ENCODE data around the gene LRTM2.

Gene LRTM2

DNA sequence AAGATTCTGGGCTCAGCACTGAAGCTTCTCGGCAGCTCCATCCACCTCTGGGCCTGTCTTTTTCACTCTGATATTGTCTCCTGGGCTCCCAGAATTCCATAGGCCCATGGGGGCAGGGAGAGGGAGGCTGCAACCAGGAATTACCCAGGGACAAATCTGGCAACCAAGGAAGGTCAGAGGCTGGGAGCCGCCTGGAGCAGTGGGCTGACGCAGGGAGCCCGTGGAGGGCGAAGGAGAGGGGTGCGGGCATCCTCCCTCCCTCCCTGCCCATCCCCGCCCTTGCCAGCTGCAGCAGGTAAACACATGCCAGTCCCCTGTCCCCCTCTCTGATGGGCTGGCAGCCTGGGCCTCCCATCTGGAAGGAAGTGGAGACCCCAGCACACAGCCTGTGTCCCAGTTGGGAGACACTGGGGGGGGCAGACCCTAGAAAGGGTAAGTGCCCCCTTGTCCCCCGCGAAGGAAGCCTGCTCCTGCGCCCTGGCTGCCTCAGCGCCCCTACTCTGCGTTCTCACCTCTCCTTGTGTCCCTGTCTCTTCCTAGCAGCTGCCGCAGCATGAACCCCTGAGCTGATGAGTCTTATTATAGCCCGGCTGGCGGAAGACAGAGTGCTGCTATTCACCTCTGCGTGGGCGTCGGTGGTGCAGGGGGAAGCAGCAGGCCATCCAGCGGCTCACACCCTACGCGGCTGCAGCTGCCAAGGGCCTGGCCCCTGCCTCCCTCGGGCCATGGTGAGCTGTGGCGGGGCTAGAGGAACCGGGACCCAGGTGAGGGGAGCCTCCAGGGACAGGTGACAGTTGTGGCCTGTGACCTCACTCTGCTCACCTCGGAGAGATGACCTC, 6.7 kb downstream of the LRTM2 start:
- Histone ChIP-seq H3K9ac (ENCODE audit: low read length) (no peak overlapping the region), H3K27me3 (ENCODE audit: control insufficient read depth in 1 of 2, insufficient read depth in 2 of 2, low read length in 2 of 2) (peaks cover 12 to 26% of the 10 kb centered on the region in 2 donors), H3K36me3 (ENCODE audit: insufficient read depth, low read length) (no peaks in the 10 kb centered on the region), H3K4me3 (ENCODE audit: low read depth in 1 of 2, low read length in 2 of 2) (no peak overlapping the region), H3K4me1 (ENCODE audit: insufficient read depth, low read length) (no peaks in the 10 kb centered on the region), H3K9me3 (ENCODE audit: low read length) (no peaks in the 10 kb centered on the region), H3K27ac (ENCODE audit: low read depth, low read length) (no peak overlapping the region)

DNA sequence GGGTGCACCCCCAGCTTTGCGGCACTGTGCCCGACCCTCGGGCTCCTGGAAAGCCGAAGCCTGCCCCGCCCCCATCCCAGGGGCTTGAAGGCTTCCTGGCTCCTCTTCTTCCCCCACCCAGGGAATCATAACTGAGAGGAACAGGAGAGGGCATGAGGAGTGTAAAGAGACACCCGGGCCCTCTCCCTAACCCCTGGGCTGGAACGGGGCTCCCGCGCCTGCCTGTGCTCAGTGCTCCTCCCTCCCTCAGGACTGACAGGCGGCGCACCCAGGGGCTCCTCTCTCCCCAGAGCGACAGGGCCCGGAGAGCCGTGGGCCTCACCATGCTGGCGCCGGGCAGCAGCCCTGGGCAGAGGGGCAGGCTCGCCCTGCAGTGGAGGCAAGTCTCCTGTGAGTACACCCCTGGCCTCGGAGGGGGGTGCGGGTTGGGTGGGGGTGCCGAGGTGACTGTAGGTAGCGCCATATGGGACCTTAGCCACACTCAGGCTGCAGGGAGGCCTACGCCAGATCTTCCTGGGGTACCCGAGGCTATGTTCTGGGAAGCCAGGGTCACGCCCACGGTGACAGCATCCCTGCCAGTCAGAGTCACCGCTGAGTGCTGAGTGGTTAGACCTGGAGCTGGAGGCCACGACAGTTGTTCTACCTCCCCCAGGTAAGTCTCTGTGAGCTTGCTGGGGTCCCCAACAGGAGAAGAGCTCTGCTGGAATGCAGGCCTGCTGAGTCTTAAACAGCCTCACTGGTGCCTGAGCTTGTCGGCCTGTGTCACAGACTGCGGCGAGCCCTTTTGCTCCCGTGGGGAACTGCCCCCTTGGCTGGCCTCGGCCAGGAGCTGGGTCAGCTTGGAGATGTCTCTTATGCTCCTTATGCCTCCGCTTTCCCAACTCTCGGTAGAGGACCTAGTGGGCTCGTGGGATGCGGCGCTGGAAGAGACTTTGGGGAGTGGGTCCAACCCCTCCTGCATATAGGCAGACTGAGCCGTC, 7.8 kb downstream of the LRTM2 start:
- Histone ChIP-seq H3K27ac (ENCODE audit: low read depth, low read length) (no peak overlapping the region), H3K27me3 (ENCODE audit: control insufficient read depth in 1 of 2, insufficient read depth in 2 of 2, low read length in 2 of 2) (peaks cover 12 to 16% of the 10 kb centered on the region in 2 donors)

DNA sequence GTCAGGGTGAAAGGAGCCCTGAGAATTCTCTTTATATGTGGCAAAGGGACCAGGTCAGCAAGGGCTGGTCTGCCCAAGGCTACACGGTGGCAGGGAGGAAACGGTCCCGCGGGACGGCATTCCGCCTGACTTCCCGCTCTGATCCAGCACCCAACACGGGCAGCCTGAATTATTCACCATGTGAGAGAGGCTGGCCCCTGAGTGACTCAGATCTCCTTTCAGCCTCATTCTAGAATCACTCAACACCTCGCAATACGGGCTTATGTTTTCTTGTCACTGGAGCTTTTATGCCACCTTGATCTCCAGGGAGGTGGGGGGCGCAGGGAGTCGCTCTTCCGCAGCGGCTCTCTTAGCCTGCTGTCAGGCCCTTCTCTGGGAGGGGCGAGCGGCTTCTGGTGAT, 8.5 kb downstream of the LRTM2 start:
- Histone ChIP-seq H3K9me3 (ENCODE audit: low read length) (no peaks in the 10 kb centered on the region), H3K27me3 (ENCODE audit: control insufficient read depth in 1 of 2, insufficient read depth in 2 of 2, low read length in 2 of 2) (peaks cover 8 to 12% of the 10 kb centered on the region in 2 donors), H3K4me3 (ENCODE audit: low read depth in 1 of 2, low read length in 2 of 2) (no peak overlapping the region), H3K36me3 (ENCODE audit: insufficient read depth, low read length) (no peaks in the 10 kb centered on the region), H3K4me1 (ENCODE audit: insufficient read depth, low read length) (no peaks in the 10 kb centered on the region), H3K9ac (ENCODE audit: low read length) (no peak overlapping the region), H3K27ac (ENCODE audit: low read depth, low read length) (no peak overlapping the region)

More for the DNA sequence above, 7.8 kb downstream of the LRTM2 start:
- Histone ChIP-seq H3K9ac (ENCODE audit: low read length) (no peak overlapping the region), H3K4me1 (ENCODE audit: insufficient read depth, low read length) (no peaks in the 10 kb centered on the region), H3K9me3 (ENCODE audit: low read length) (no peaks in the 10 kb centered on the region), H3K36me3 (ENCODE audit: insufficient read depth, low read length) (no peaks in the 10 kb centered on the region), H3K4me3 (ENCODE audit: low read depth in 1 of 2, low read length in 2 of 2) (no peak overlapping the region)

DNA sequence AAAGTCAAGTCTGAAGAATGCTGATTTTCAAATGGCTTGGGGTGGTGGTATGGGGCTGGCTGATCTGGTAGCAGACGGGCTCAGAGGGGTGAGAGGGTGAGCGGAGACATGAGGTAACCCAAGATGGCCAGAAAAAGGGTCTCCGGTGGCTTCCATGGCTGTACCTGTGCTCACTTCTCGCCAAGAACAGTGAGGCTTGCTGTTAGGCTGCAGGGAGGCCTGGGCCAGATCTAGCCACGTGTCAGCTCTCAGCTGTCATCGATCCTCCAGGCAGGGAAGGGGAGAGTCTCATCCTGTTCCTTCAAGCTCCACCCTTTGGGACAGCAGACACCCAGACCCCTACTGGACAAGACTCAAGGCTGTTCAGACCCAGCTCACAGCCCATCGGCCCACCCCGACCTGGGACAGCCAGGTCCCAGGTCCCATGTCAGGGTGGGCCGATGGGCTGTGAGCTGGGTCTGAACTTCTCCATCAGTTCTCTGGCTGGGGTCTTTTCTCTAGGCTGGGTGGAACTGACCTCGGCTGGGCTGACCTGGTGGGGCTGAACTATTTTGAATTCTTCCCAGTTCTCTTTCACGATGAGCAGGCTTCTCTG, 9.0 kb downstream of the LRTM2 start:
- peaks cover 3 to 12% of the 10 kb centered on the region in 2 donors for H3K27me3 ChIP-seq (ENCODE audit: control insufficient read depth in 1 of 2, insufficient read depth in 2 of 2, low read length in 2 of 2)

DNA sequence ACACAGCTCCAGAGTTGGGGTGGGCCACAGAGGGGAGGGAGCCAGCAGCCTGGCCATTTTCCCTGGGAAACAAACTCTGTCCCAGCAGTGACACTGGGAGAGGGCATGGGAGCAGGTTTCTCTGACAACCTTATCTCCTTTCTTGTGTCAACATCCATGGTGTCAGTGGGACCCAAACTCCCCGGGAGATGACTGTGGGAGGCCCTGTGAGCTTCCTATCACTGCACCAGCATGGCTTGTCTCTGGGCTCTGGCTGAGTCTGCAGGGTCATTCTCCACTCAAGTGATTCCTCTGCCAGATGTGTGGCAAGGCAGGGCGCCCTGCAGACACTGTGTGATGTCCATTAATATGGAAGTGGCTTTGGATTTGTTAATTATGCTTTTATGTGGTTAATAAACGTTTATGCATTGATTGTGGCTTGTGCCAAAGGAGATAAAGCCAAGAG, 10.1 kb downstream of the LRTM2 start:
- H3K9ac ChIP-seq (ENCODE audit: low read length) = no peak overlapping the region
- no peaks in the 10 kb centered on the region for H3K36me3 ChIP-seq (ENCODE audit: insufficient read depth, low read length)
- no peak overlapping the region for H3K27ac ChIP-seq (ENCODE audit: low read depth, low read length)
- no peaks in the 10 kb centered on the region for H3K9me3 ChIP-seq (ENCODE audit: low read length)
- no peaks in the 10 kb centered on the region for H3K4me1 ChIP-seq (ENCODE audit: insufficient read depth, low read length)
- peaks cover 3 to 12% of the 10 kb centered on the region in 2 donors for H3K27me3 ChIP-seq (ENCODE audit: control insufficient read depth in 1 of 2, insufficient read depth in 2 of 2, low read length in 2 of 2)
- H3K4me3 ChIP-seq (ENCODE audit: low read depth in 1 of 2, low read length in 2 of 2) = no peak overlapping the region

More for the DNA sequence above, 9.0 kb downstream of the LRTM2 start:
- no peaks in the 10 kb centered on the region for H3K9me3 ChIP-seq (ENCODE audit: low read length)
- no peak overlapping the region for H3K4me3 ChIP-seq (ENCODE audit: low read depth in 1 of 2, low read length in 2 of 2)
- no peak overlapping the region for H3K27ac ChIP-seq (ENCODE audit: low read depth, low read length)
- no peak overlapping the region for H3K9ac ChIP-seq (ENCODE audit: low read length)
- no peaks in the 10 kb centered on the region for H3K4me1 ChIP-seq (ENCODE audit: insufficient read depth, low read length)
- H3K36me3 ChIP-seq (ENCODE audit: insufficient read depth, low read length) = no peaks in the 10 kb centered on the region

DNA sequence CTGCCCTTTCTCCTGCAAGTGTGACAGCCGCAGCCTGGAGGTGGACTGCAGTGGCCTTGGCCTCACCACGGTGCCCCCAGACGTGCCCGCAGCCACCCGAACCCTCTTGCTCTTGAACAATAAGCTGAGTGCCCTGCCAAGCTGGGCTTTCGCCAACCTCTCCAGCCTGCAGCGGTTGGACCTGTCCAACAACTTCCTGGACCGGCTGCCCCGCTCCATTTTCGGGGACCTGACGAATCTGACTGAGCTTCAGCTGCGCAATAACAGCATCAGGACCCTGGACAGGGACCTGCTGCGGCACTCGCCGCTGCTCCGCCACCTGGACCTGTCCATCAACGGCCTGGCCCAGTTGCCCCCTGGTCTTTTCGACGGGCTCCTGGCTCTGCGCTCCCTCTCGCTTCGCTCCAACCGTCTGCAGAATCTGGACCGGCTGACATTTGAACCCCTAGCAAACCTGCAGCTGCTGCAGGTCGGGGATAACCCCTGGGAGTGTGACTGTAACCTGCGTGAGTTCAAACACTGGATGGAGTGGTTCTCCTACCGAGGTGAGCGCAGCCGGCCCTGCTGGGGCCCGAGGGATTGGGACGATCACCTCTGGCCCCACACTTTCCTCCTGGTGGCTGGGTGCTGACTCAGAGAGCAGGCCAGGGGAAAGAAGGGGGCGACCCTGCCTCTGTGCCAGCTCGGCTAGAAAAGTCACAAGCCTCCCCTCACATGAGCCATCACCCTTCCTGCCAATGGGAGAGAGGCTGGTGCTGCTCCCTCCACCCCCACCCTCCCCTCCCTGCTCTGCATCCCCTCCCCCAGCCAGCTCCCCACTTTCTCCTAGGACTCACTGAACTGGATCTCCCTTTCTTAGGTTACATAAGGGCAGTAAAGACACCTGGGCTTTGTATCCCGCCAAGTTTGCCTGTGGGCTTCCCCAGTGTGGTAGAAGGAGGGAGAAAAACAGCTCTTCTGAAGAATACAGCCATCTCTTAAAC, 10.9 kb downstream of the LRTM2 start:
- no peak overlapping the region for H3K9ac ChIP-seq (ENCODE audit: low read length)
- H3K4me3 ChIP-seq (ENCODE audit: low read depth in 1 of 2, low read length in 2 of 2) = no peak overlapping the region
- no peaks in the 10 kb centered on the region for H3K9me3 ChIP-seq (ENCODE audit: low read length)
- H3K27ac ChIP-seq (ENCODE audit: low read depth, low read length) = no peak overlapping the region
- H3K36me3 ChIP-seq (ENCODE audit: insufficient read depth, low read length) = no peaks in the 10 kb centered on the region
- H3K27me3 ChIP-seq (ENCODE audit: control insufficient read depth in 1 of 2, insufficient read depth in 2 of 2, low read length in 2 of 2) = peaks cover 3 to 12% of the 10 kb centered on the region in 2 donors
- no peaks in the 10 kb centered on the region for H3K4me1 ChIP-seq (ENCODE audit: insufficient read depth, low read length)

DNA sequence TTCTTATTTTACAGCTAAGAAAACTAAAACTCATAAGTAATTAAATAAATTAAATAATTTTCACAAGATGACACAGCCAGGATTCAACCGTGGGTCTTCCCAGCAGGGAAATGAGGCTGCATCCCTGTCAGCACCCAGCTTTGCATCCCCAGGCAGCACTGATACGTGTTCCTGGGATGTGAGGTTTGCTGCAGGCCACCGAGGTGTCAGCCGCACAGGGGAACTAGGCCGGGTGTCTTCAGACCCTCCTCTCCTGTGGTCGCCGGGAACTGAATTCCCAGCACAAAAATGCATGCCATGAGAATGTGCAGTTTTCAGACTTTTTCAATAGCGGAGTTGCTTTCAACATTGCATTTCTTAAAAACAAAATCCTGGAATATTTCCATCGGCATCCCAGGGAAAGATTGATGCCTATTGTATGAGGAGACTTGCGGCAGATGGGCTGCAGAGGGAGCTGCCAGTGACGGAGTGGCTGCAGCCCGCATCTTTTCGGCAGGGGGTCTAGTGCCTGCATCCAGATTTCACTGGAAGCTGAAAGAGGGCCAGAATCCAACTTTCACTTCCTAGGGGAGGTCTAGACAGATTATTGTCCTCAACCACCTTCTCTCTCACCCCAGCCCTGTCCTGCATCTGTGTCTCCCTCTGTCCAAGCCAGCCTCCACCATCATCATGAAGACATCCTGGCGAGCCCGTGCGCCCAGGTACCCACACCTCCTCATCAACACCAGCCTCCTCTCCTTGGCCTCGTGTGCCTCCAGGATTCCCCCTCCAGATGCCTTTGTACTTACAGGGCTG, 12.6 kb downstream of the LRTM2 start:
- Histone ChIP-seq H3K9me3 (ENCODE audit: low read length) (no peaks in the 10 kb centered on the region), H3K4me1 (ENCODE audit: insufficient read depth, low read length) (no peaks in the 10 kb centered on the region), H3K27ac (ENCODE audit: low read depth, low read length) (no peak overlapping the region), H3K9ac (ENCODE audit: low read length) (no peak overlapping the region), H3K4me3 (ENCODE audit: low read depth in 1 of 2, low read length in 2 of 2) (no peak overlapping the region), H3K36me3 (ENCODE audit: insufficient read depth, low read length) (no peaks in the 10 kb centered on the region), H3K27me3 (ENCODE audit: control insufficient read depth in 1 of 2, insufficient read depth in 2 of 2, low read length in 2 of 2) (peaks cover 2 to 12% of the 10 kb centered on the region in 2 donors)

DNA sequence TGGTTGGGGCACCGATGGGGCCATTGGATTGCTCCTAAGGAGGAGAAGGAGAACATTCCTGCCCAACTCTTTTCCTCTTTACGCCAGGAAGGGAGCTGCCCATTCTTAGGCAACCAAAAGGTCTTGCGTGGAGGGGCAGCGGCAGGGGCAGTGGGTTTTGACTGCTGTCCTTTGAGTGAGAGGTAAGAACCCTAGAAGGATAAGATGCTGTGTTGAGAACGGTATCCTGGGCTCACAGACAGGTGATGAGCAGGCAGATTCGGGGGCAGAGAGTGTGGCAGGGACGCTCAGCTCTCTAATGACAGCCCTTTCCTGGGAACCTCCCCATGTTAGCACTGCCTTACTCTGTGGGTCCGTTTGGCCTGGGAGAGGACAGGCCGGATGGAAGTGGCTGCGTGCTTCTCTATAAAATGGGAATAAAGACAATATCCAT, 13.2 kb downstream of the LRTM2 start:
- H3K9ac ChIP-seq (ENCODE audit: low read length) = no peak overlapping the region
- H3K27me3 ChIP-seq (ENCODE audit: control insufficient read depth in 1 of 2, insufficient read depth in 2 of 2, low read length in 2 of 2) = peaks cover 0 to 12% of the 10 kb centered on the region in 2 donors
- H3K27ac ChIP-seq (ENCODE audit: low read depth, low read length) = no peak overlapping the region
- no peaks in the 10 kb centered on the region for H3K36me3 ChIP-seq (ENCODE audit: insufficient read depth, low read length)
- H3K4me1 ChIP-seq (ENCODE audit: insufficient read depth, low read length) = no peaks in the 10 kb centered on the region
- H3K4me3 ChIP-seq (ENCODE audit: low read depth in 1 of 2, low read length in 2 of 2) = no peak overlapping the region
- H3K9me3 ChIP-seq (ENCODE audit: low read length) = no peaks in the 10 kb centered on the region

DNA sequence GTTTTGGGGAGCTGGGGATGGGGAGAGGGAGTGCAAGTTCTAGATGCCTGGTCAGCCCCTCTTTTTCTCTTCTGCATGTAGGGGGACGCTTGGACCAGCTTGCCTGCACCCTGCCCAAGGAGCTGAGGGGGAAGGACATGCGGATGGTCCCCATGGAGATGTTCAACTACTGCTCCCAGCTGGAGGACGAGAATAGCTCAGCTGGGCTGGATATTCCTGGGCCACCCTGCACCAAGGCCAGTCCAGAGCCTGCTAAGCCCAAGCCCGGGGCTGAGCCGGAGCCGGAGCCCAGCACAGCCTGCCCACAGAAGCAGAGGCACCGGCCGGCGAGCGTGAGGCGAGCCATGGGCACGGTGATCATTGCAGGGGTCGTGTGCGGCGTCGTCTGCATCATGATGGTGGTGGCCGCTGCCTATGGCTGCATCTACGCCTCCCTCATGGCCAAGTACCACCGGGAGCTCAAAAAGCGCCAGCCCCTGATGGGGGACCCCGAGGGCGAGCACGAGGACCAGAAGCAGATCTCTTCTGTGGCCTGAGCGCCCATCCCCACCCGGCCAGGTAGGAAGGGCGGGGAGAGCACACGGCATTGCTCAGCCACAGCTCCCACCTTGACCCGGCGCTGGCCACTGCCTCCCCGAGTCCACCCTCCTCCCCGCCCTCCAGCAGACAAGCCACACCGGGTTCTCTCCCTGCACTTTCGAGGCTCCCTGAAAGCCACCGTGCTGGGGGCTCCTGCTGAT, 14.0 kb downstream of the LRTM2 start:
- Histone ChIP-seq H3K9ac (ENCODE audit: low read length) (no peak overlapping the region), H3K27ac (ENCODE audit: low read depth, low read length) (no peak overlapping the region), H3K36me3 (ENCODE audit: insufficient read depth, low read length) (no peaks in the 10 kb centered on the region), H3K27me3 (ENCODE audit: control insufficient read depth in 1 of 2, insufficient read depth in 2 of 2, low read length in 2 of 2) (peaks cover 0 to 12% of the 10 kb centered on the region in 2 donors), H3K4me1 (ENCODE audit: insufficient read depth, low read length) (no peaks in the 10 kb centered on the region), H3K9me3 (ENCODE audit: low read length) (no peaks in the 10 kb centered on the region), H3K4me3 (ENCODE audit: low read depth in 1 of 2, low read length in 2 of 2) (no peak overlapping the region)
